ENCODE data around the gene CHAF1B. TPM values are rescaled to one million over a fixed set of nuclear protein-coding genes. Genes with fewer than 3 reads are reported as not detected.

Gene CHAF1B
- polyA plus RNA-seq, 1 donor: 3.6 TPM

DNA sequence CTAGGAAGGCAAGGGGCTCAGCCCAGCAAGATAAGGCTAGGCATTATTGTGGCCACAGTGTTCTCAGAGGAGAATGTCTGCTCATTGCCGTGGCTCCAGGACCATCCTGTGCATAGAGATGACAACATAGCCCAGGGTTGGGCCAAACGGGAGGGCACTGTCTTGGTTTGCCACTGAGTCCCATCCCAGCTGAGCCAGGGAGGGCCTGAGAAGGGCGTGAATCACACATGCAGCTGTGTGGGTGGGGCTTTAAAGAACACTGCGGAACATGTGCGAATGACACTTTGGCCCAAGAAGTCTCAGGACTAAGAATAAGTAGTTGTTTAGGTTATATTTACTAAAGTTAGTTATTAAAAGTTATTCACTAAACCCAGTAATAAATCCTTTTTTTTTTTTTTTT is 18.5 kb downstream of the CHAF1B start:
- H3K4me1 ChIP-seq (ENCODE audit: control insufficient read depth, insufficient read depth, low read length): no peaks in the 10 kb centered on the region
- H3K9me3 ChIP-seq (ENCODE audit: control insufficient read depth, low read depth, low read length): no peaks in the 10 kb centered on the region
- peaks cover 5% of the 10 kb centered on the region for H3K36me3 ChIP-seq (ENCODE audit: control insufficient read depth, insufficient read depth, low read length)
- H3K27ac ChIP-seq (ENCODE audit: low read length): no peak overlapping the region
- H3K27me3 ChIP-seq (ENCODE audit: control insufficient read depth, insufficient read depth, low read length): no peaks in the 10 kb centered on the region
- WGBS (ENCODE audit: insufficient coverage, low lambda C conversion rate): no CpG with 5 or more reads among the region's 5 CpGs
- no peak for DNase-seq
- no peak overlapping the region for H3K4me3 ChIP-seq (ENCODE audit: low read length)

DNA sequence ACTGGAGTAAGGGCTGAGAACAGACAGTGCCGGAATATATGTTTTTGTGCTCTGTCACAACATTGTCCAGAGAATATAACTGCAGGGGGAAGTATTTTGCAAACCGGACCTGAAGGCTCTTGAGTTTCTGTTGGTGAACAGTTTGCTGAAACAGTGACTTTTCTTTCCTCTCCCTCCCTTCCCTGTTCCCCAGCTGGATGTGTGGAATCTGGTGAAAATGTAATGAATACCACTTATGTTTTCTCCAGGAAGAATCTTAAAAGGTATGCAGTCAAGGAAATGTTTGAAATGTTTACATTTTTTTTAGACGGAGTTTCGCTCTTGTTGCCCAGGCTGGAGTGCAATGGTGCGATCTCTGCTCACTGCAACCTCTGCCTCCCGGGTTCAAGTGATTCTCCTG is 23.4 kb downstream of the CHAF1B start:
- H3K9me3 ChIP-seq (ENCODE audit: control insufficient read depth, low read depth, low read length): no peaks in the 10 kb centered on the region
- no peaks in the 10 kb centered on the region for H3K4me1 ChIP-seq (ENCODE audit: control insufficient read depth, insufficient read depth, low read length)
- no peak overlapping the region for H3K4me3 ChIP-seq (ENCODE audit: low read length)
- WGBS (ENCODE audit: insufficient coverage, low lambda C conversion rate): no CpG with 5 or more reads among the region's 6 CpGs
- no peak for DNase-seq
- no peaks in the 10 kb centered on the region for H3K27me3 ChIP-seq (ENCODE audit: control insufficient read depth, insufficient read depth, low read length)
- no peak overlapping the region for H3K27ac ChIP-seq (ENCODE audit: low read length)
- H3K36me3 ChIP-seq (ENCODE audit: control insufficient read depth, insufficient read depth, low read length): peaks cover 7% of the 10 kb centered on the region

DNA sequence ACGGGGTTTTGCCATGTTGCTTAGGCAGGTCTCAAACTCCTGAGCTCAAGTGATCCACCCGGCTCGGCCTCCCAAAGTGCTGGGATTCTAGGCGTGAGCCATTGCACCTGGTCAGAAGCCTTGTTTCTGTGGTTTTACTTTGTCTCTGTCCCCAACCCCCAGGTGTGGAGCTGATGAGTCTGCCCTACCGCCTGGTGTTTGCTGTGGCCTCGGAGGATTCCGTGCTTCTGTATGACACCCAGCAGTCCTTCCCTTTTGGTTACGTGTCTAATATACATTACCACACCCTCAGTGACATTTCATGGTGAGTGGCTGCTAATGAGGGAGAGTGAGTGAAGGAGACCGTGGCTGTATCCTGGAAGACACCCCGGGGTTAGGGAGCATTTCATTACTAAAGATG is 26.1 kb downstream of the CHAF1B start:
- Histone ChIP-seq H3K4me3 (ENCODE audit: low read length) (no peak overlapping the region), H3K27ac (ENCODE audit: low read length) (no peak overlapping the region), H3K27me3 (ENCODE audit: control insufficient read depth, insufficient read depth, low read length) (no peaks in the 10 kb centered on the region), H3K4me1 (ENCODE audit: control insufficient read depth, insufficient read depth, low read length) (no peaks in the 10 kb centered on the region), H3K36me3 (ENCODE audit: control insufficient read depth, insufficient read depth, low read length) (peaks cover 13% of the 10 kb centered on the region), H3K9me3 (ENCODE audit: control insufficient read depth, low read depth, low read length) (no peaks in the 10 kb centered on the region)
- WGBS (ENCODE audit: insufficient coverage, low lambda C conversion rate): 100% methylated on average over 1 of the region's 10 CpGs
- DNase-seq: no peak

DNA sequence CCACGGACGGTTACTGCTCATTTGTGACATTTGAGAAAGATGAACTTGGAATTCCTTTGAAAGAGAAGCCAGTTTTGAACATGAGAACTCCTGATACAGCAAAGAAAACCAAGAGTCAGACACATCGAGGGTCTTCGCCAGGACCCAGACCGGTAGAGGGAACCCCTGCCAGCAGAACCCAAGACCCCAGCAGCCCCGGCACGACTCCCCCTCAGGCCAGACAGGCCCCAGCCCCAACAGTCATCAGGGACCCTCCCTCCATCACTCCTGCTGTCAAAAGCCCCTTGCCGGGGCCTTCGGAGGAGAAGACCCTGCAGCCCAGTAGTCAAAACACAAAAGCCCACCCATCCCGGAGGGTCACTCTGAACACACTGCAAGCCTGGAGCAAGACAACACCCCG is 27.7 kb downstream of the CHAF1B start:
- H3K4me1 ChIP-seq (ENCODE audit: control insufficient read depth, insufficient read depth, low read length): no peaks in the 10 kb centered on the region
- peaks cover 13% of the 10 kb centered on the region for H3K36me3 ChIP-seq (ENCODE audit: control insufficient read depth, insufficient read depth, low read length)
- no peak overlapping the region for H3K4me3 ChIP-seq (ENCODE audit: low read length)
- no peak overlapping the region for H3K27ac ChIP-seq (ENCODE audit: low read length)
- H3K9me3 ChIP-seq (ENCODE audit: control insufficient read depth, low read depth, low read length): no peaks in the 10 kb centered on the region
- WGBS (ENCODE audit: insufficient coverage, low lambda C conversion rate): no CpG with 5 or more reads among the region's 11 CpGs
- H3K27me3 ChIP-seq (ENCODE audit: control insufficient read depth, insufficient read depth, low read length): no peaks in the 10 kb centered on the region
- DNase-seq: no peak

DNA sequence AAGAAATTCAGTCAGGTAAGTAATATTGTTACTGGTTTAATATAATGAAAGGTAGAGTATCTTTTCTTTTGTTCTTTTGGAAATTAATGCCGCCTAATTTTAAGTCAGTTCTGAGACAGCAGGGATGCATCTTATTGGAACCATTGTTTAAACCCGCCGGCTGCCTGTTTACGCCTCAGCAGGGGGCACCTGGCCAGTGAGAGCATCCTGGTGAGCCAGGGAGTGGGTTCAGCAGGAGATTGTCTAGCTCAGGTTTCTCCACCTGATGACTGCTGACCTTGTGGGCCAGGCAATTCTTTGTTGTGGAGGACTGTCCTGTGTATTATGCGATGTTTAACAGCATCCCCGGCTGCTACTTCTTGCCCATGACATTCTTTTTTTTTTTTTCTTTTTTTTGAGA is 30.2 kb downstream of the CHAF1B start:
- Histone ChIP-seq H3K9me3 (ENCODE audit: control insufficient read depth, low read depth, low read length) (no peaks in the 10 kb centered on the region), H3K36me3 (ENCODE audit: control insufficient read depth, insufficient read depth, low read length) (peaks cover 13% of the 10 kb centered on the region), H3K4me3 (ENCODE audit: low read length) (no peak overlapping the region), H3K27me3 (ENCODE audit: control insufficient read depth, insufficient read depth, low read length) (no peaks in the 10 kb centered on the region), H3K27ac (ENCODE audit: low read length) (no peak overlapping the region), H3K4me1 (ENCODE audit: control insufficient read depth, insufficient read depth, low read length) (no peaks in the 10 kb centered on the region)
- WGBS (ENCODE audit: insufficient coverage, low lambda C conversion rate): no CpG with 5 or more reads among the region's 6 CpGs
- no peak for DNase-seq

DNA sequence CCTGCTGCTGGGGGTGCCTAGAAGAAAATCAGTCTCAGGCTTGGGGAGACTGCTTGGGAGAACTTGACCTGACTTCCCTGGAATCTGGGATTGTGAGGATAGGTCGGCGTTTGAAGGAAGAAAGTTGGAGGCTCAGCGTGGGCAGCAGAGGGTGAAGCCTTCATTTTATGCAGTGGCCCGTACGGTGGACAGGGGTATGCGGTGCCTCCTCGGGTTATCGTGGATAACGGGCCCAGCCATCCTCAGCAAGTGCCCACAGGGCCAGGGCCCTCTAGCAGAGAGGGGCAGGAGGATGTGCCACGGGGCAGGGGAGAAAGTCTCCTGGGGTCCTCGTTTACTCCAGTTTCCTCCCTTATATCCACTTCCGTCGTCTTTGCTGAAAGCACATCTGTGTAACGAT is 34.0 kb downstream of the CHAF1B start:
- Histone ChIP-seq H3K27ac (ENCODE audit: low read length) (no peak overlapping the region), H3K4me3 (ENCODE audit: low read length) (no peak overlapping the region), H3K4me1 (ENCODE audit: control insufficient read depth, insufficient read depth, low read length) (no peaks in the 10 kb centered on the region), H3K9me3 (ENCODE audit: control insufficient read depth, low read depth, low read length) (peaks cover 6% of the 10 kb centered on the region), H3K27me3 (ENCODE audit: control insufficient read depth, insufficient read depth, low read length) (no peaks in the 10 kb centered on the region), H3K36me3 (ENCODE audit: control insufficient read depth, insufficient read depth, low read length) (peaks cover 3% of the 10 kb centered on the region)
- no CpG with 5 or more reads among the region's 14 CpGs for WGBS (ENCODE audit: insufficient coverage, low lambda C conversion rate)
- DNase-seq: no peak

DNA sequence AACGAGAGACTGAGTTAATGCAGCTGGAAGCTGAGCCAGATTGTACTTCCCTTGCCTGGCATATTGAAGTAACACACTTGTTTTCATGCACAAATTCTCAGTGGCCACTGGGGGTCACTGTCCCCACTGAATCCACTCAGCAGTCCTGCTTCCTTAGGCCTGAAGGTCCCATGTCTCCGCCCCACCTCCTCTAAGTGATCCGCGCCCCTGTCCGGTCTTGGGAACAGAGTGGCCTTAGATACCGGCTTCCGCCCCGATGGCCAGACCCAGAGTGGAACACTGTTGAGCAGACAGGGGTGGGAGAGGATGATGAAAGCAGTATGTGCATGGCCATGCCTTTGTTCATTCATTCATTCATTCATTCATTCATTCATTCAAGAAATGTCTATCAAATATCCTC is 34.8 kb downstream of the CHAF1B start:
- H3K36me3 ChIP-seq (ENCODE audit: control insufficient read depth, insufficient read depth, low read length): peaks cover 3% of the 10 kb centered on the region
- peak; percentile 64 to 76 for DNase-seq
- no peaks in the 10 kb centered on the region for H3K27me3 ChIP-seq (ENCODE audit: control insufficient read depth, insufficient read depth, low read length)
- no peak overlapping the region for H3K27ac ChIP-seq (ENCODE audit: low read length)
- H3K4me3 ChIP-seq (ENCODE audit: low read length): no peak overlapping the region
- no peaks in the 10 kb centered on the region for H3K4me1 ChIP-seq (ENCODE audit: control insufficient read depth, insufficient read depth, low read length)
- WGBS (ENCODE audit: insufficient coverage, low lambda C conversion rate): no CpG with 5 or more reads among the region's 8 CpGs
- H3K9me3 ChIP-seq (ENCODE audit: control insufficient read depth, low read depth, low read length): peaks cover 6% of the 10 kb centered on the region

DNA sequence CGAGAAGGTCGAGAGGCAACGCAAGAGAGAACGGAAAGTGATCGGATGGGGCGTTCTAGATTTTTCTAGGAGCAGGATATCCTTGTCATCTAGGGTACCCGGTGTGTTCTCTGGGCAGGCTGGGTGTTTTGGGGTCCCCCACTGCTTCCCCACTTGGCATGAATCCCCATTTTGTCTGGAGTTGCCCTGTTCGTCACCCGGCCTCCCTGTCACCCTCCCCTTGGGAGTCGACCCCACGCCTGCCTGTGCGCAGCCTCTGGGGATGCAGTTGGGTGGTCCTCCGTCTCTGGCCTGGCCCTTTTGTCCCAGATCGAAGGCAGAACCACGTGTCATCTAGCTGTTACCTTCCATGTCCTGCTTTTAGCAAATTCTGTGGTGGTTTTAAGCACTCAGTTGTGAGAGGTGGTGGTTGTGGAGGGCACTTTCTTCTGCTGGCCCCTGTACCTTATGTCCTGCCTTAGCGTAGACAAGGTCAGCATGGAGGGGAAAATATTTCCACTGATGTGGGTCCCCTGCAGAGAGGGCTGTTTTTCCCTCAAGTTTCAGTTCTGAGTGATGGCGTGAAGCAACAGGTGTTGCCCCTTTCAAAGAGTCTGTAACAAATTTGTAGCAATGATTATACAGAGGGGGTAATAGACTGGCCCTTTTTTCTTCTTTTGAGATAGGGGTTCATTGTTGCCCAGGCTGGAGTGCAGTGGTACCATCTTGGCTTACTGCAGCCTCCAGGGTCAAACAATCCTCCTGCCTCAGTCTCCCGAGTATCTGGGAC is 35.6 kb downstream of the CHAF1B start:
- DNase-seq: no peak
- Histone ChIP-seq H3K27me3 (ENCODE audit: control insufficient read depth, insufficient read depth, low read length) (no peaks in the 10 kb centered on the region), H3K4me3 (ENCODE audit: low read length) (no peak overlapping the region), H3K9me3 (ENCODE audit: control insufficient read depth, low read depth, low read length) (peaks cover 6% of the 10 kb centered on the region), H3K36me3 (ENCODE audit: control insufficient read depth, insufficient read depth, low read length) (peaks cover 3% of the 10 kb centered on the region), H3K4me1 (ENCODE audit: control insufficient read depth, insufficient read depth, low read length) (no peaks in the 10 kb centered on the region), H3K27ac (ENCODE audit: low read length) (no peak overlapping the region)
- WGBS (ENCODE audit: insufficient coverage, low lambda C conversion rate): 96% methylated on average over 4 of the region's 18 CpGs

DNA sequence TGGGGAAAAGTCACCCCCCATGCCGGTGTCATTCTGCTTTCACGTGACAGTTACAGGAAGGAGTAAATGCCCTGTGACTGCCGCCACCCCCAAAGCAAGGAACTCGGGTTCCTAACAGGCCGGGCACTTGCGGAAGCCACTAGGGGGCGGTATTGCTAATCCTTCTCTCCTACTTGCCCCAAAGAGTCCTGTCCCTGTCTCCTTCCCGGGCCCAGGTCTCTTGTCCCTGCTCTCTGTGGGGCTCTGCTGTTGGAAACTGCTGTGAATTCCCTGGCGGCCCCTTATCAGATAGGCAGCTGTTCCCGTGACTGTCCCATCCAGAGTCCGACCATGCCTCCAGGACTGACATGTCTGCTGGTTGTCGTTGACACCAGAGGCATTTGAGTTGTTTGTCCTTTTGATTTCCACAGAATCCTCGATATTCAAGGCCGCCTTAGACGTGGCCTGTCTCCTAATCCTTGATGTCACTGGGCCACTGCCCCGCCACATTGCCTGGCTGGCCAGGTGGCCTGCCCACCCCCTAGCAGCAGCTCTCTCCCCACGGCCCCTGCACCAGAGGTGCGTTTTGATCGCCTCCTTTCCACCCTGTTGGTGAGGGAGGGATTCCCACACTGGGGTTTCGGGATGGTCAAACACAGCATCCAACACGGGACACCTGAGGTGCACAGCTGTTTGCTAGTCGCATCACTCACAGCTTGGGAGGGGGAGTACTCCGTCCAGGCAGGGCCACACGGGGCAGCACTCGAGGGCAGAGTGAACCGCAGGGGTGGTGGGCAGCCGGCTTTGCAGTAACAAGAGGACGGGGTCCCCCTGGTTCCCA is 37.3 kb downstream of the CHAF1B start:
- Histone ChIP-seq H3K9me3 (ENCODE audit: control insufficient read depth, low read depth, low read length) (peaks cover 6% of the 10 kb centered on the region), H3K36me3 (ENCODE audit: control insufficient read depth, insufficient read depth, low read length) (no peaks in the 10 kb centered on the region), H3K27me3 (ENCODE audit: control insufficient read depth, insufficient read depth, low read length) (no peaks in the 10 kb centered on the region), H3K4me1 (ENCODE audit: control insufficient read depth, insufficient read depth, low read length) (no peaks in the 10 kb centered on the region), H3K4me3 (ENCODE audit: low read length) (no peak overlapping the region), H3K27ac (ENCODE audit: low read length) (no peak overlapping the region)
- DNase-seq: peak; percentile 40 to 64
- no CpG with 5 or more reads among the region's 28 CpGs for WGBS (ENCODE audit: insufficient coverage, low lambda C conversion rate)

DNA sequence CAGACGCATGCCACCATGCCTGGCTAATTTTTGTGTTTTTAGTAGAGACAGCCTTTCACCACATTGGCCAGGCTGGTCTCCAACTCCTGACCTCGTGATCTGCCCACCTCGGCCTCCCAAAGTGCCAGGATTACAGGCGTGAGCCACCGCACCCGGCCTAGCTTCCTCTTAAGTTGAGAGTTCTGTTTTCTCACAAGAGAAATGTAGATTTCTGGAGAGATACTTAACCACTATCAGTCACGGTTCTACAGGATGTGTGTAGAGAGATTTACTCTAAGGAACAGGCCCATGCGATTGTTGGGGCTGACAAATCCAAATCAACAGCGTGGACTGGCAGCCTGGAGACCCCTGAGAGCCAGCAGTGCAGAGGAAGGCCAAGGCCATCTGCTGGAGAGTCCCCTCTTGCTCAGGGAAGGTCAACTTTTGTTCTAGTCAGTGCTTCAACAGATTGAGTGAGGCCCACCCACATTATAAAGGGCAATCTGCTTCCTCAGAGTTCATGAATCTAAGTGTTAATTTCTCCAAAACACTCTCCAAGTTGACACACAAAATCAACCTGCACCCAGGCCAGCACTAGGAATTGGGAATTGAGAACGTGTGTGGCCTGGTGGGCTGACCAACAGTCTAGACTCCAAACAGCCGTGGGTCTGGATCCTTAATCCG is 38.7 kb downstream of the CHAF1B start:
- no CpG with 5 or more reads among the region's 12 CpGs for WGBS (ENCODE audit: insufficient coverage, low lambda C conversion rate)
- H3K9me3 ChIP-seq (ENCODE audit: control insufficient read depth, low read depth, low read length): peaks cover 6% of the 10 kb centered on the region
- no peak for DNase-seq
- no peaks in the 10 kb centered on the region for H3K27me3 ChIP-seq (ENCODE audit: control insufficient read depth, insufficient read depth, low read length)
- no peaks in the 10 kb centered on the region for H3K4me1 ChIP-seq (ENCODE audit: control insufficient read depth, insufficient read depth, low read length)
- H3K27ac ChIP-seq (ENCODE audit: low read length): no peak overlapping the region
- H3K36me3 ChIP-seq (ENCODE audit: control insufficient read depth, insufficient read depth, low read length): no peaks in the 10 kb centered on the region
- no peak overlapping the region for H3K4me3 ChIP-seq (ENCODE audit: low read length)

Measured in large intestine (tissue), 3 donors.